H9 (cell line): ENCODE data around the gene AMMECR1. TPM values are rescaled to one million over a fixed set of nuclear protein-coding genes. Genes with fewer than 3 reads are reported as not detected.

Source experiments
- DNase-seq: peaks from one replicate; pipeline ENCODE4 v3.0.0-alpha.2; 2017
- H2AFZ ChIP-seq: one replicate; pipeline ENCODE4 v1.6.1; 2013; ENCODE audit warnings: mild to moderate bottlenecking, low read length, control low read depth, moderate library complexity
- H2AK5ac ChIP-seq: 2 replicates; pipeline ENCODE4 v1.6.1; 2013; ENCODE audit warnings: low read length, control low read depth, mixed read lengths; ENCODE audit not compliant: insufficient read length
- H2BK120ac ChIP-seq: one replicate; pipeline ENCODE4 v1.6.1; 2013; ENCODE audit warnings: low read depth, mild to moderate bottlenecking, low read length, control low read depth, inconsistent platforms; ENCODE audit not compliant: poor library complexity, severe bottlenecking
- H2BK12ac ChIP-seq: 2 replicates; pipeline ENCODE4 v1.6.1; 2013; ENCODE audit warnings: low read length, control low read depth, mixed read lengths, low read depth; ENCODE audit not compliant: insufficient read length
- H2BK15ac ChIP-seq: 2 replicates; pipeline ENCODE4 v1.6.1; 2013; ENCODE audit warnings: low read depth, low read length, control low read depth
- H2BK20ac ChIP-seq: one replicate; pipeline ENCODE4 v1.6.1; 2013; ENCODE audit warnings: low read depth, mild to moderate bottlenecking, low read length, control low read depth, inconsistent platforms; ENCODE audit not compliant: poor library complexity, severe bottlenecking
- H2BK5ac ChIP-seq: 2 replicates; pipeline ENCODE4 v1.6.1; 2013; ENCODE audit warnings: low read length, control low read depth, mixed read lengths; ENCODE audit not compliant: insufficient read length
- H3K14ac ChIP-seq: 2 replicates; pipeline ENCODE4 v1.6.1; 2013; ENCODE audit warnings: low read length, control low read depth; ENCODE audit not compliant: insufficient read depth
- H3K18ac ChIP-seq: 2 replicates; pipeline ENCODE4 v1.6.1; 2013; ENCODE audit warnings: low read depth, mild to moderate bottlenecking, mixed read lengths, low read length, control low read depth; ENCODE audit not compliant: insufficient read length
- H3K23ac ChIP-seq: 2 replicates; pipeline ENCODE4 v1.6.1; 2013; ENCODE audit warnings: low read length, control low read depth, mixed read lengths, low read depth; ENCODE audit not compliant: insufficient read length
- H3K23me2 ChIP-seq: 2 replicates; pipeline ENCODE4 v1.6.1; 2013; ENCODE audit warnings: low read depth, mild to moderate bottlenecking, mixed read lengths, low read length, control low read depth; ENCODE audit not compliant: insufficient read length, poor library complexity, severe bottlenecking
- H3K27ac ChIP-seq: 2 replicates; pipeline ENCODE4 v1.5.1; 2013; ENCODE audit warnings: low read length, control low read depth, mixed read lengths, low read depth; ENCODE audit not compliant: insufficient read length
- H3K27me3 ChIP-seq: 2 replicates; pipeline ENCODE4 v1.6.1; 2013; ENCODE audit warnings: low read length, control low read depth, inconsistent platforms; ENCODE audit not compliant: insufficient read depth
- H3K4ac ChIP-seq: 2 replicates; pipeline ENCODE4 v1.6.1; 2013; ENCODE audit warnings: low read depth, mild to moderate bottlenecking, control low read depth, inconsistent platforms, low read length, moderate library complexity
- H3K4me1 ChIP-seq: 2 replicates; pipeline ENCODE4 v1.6.1; 2013; ENCODE audit warnings: low read length, control low read depth, inconsistent platforms; ENCODE audit not compliant: insufficient read depth
- H3K4me2 ChIP-seq: 2 replicates; pipeline ENCODE4 v1.6.1; 2013; ENCODE audit warnings: low read length, control low read depth, mixed read lengths; ENCODE audit not compliant: insufficient read length, insufficient read depth
- H3K56ac ChIP-seq: 2 replicates; pipeline ENCODE4 v1.6.1; 2013; ENCODE audit warnings: low read depth, mild to moderate bottlenecking, mixed read lengths, low read length, control low read depth; ENCODE audit not compliant: insufficient read length
- H3K79me1 ChIP-seq: 2 replicates; pipeline ENCODE4 v1.6.1; 2013; ENCODE audit warnings: low read depth, mild to moderate bottlenecking, moderate library complexity, low read length, control low read depth, inconsistent platforms; ENCODE audit not compliant: insufficient read depth, poor library complexity, severe bottlenecking
- H3K79me2 ChIP-seq: 2 replicates; pipeline ENCODE4 v1.6.1; 2013; ENCODE audit warnings: low read length, control low read depth, inconsistent platforms; ENCODE audit not compliant: insufficient read depth
- H3K9ac ChIP-seq: 2 replicates; pipeline ENCODE4 v1.6.1; 2013; ENCODE audit warnings: low read length, control low read depth, mixed read lengths; ENCODE audit not compliant: insufficient read length; ENCODE audit errors: extremely low read depth
- H3K9me3 ChIP-seq: one replicate; pipeline ENCODE4 v1.6.1; 2013; ENCODE audit warnings: low read depth, low read length, inconsistent platforms; ENCODE audit not compliant: control insufficient read depth
- H3T11ph ChIP-seq: one replicate; pipeline ENCODE4 v1.6.1; 2013; ENCODE audit warnings: mild to moderate bottlenecking, low read length, control low read depth, inconsistent platforms
- H4K20me1 ChIP-seq: one replicate; pipeline ENCODE4 v1.6.1; 2013; ENCODE audit not compliant: control insufficient read depth, insufficient read length, insufficient read depth
- H4K5ac ChIP-seq: 2 replicates; pipeline ENCODE4 v1.6.1; 2013; ENCODE audit warnings: low read depth, mild to moderate bottlenecking, mixed read lengths, low read length, control low read depth; ENCODE audit not compliant: insufficient read length
- H4K8ac ChIP-seq: replicated peaks from 2 replicates; pipeline ENCODE4 v1.6.1; 2013; ENCODE audit warnings: low read length, control low read depth, mixed read lengths, low read depth; ENCODE audit not compliant: insufficient read length
- H4K91ac ChIP-seq: 2 replicates; pipeline ENCODE4 v1.6.1; 2013; ENCODE audit warnings: low read depth, mild to moderate bottlenecking, moderate library complexity, mixed read lengths, low read length, control low read depth; ENCODE audit not compliant: insufficient read length
- H3K27ac Mint-ChIP-seq, 3 experiments: 2 replicates in 2 of 3; 3 replicates in 1 of 3; pipeline ENCODE4 v1.8.0; 2020 to 2021; ENCODE audit warnings: mixed read lengths in 3 of 3, mild to moderate bottlenecking in 1 of 3, moderate library complexity in 1 of 3
- H3K27me3 Mint-ChIP-seq: 2 replicates; pipeline ENCODE4 v1.8.0; 2021; ENCODE audit warnings: low read depth, mild to moderate bottlenecking, moderate library complexity, mixed read lengths
- H3K36me3 Mint-ChIP-seq, 3 experiments: 2 replicates in 2 of 3; 3 replicates in 1 of 3; pipeline ENCODE4 v1.8.0; 2020 to 2021; ENCODE audit warnings: low read depth in 3 of 3, mixed read lengths in 3 of 3; ENCODE audit not compliant: insufficient read depth in 1 of 3
- H3K4me1 Mint-ChIP-seq, 2 experiments: 2 replicates each; pipeline ENCODE4 v1.8.0; 2020; ENCODE audit warnings: mixed read lengths in 2 of 2
- H3K4me3 Mint-ChIP-seq, 2 experiments: 2 replicates in 1 of 2; 3 replicates in 1 of 2; pipeline ENCODE4 v1.8.0; 2020 to 2021; ENCODE audit warnings: mild to moderate bottlenecking in 2 of 2, mixed read lengths in 2 of 2, moderate library complexity in 1 of 2
- H3K9me3 Mint-ChIP-seq, 2 experiments: 2 replicates in 1 of 2; 3 replicates in 1 of 2; pipeline ENCODE4 v1.8.0; 2020; ENCODE audit warnings: mild to moderate bottlenecking in 2 of 2, mixed read lengths in 2 of 2, moderate library complexity in 1 of 2
- CTCF ChIP-seq: fragments of 200-600 bp; sonication (generic); conservative IDR thresholded peaks from 3 replicates; pipeline ENCODE4 v1.8.0; 2021; ENCODE audit warnings: antibody characterized with exemption, mild to moderate bottlenecking
- WGBS: extraction: QIAGEN DNeasy Blood & Tissue Kit; methylation state at CpG from one replicate; pipeline ENCODE4 v1.1.7; 2013; ENCODE audit warnings: missing lambda C conversion rate, low lambda C conversion rate, mixed read lengths; ENCODE audit not compliant: insufficient read length; ENCODE audit errors: extremely low coverage; 5-methylcytosine and 5-hydroxymethylcytosine counted together
- total RNA-seq: library from RNA; stranded (reverse); gene quantifications from 2 replicates; pipeline ENCODE4 v1.2.1, GENCODE V29; 2021

The AMMECR1 gene
- total RNA-seq, 1 experiment from 2014 or later: 28.5 TPM

DNA sequence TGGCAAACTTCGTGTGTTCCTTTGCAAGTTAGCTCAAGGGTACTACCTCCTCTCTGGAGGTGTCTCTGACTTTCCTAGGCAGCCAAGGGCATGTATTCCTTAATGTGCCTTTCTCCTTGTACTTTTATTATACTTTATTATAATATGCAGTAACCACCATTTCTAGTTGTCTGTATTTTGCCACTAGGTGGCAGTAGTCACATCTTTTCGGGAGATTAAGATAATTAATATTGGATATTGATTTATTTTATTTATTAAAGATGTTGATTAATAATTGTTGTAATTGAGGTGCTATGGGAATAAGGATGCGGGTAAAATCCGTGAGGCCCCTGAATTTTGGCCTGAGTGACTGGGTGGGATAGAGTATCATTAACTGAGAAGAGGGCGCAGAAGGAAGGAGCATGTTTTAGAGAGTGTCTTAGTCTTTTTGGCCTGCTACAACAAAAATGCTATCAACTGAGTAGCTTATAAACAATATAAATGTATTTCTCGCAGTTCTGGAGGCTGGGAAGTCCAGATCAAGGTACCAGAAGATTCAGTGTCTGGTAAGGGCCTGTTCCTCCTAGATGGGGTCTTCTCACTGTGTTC lies 161.6 kb downstream of the AMMECR1 start:
- Histone ChIP-seq H4K8ac (no peak overlapping the region), H2BK5ac (no peak overlapping the region), H3K4me2 (no peak overlapping the region), H2BK120ac (no peak overlapping the region), H2BK15ac (no peak overlapping the region), H2AK5ac (no peak overlapping the region), H2BK20ac (no peak overlapping the region), H3K14ac (no peak overlapping the region), H4K91ac (no peak overlapping the region), H4K20me1 (no peaks in the 10 kb centered on the region), H3K18ac (no peak overlapping the region), H3K9me3 (no peaks in the 10 kb centered on the region), H2AFZ (no peak overlapping the region), H3K27ac (no peak overlapping the region), H3K79me1 (no peaks in the 10 kb centered on the region), H3K4me1 (peaks cover 2% of the 10 kb centered on the region; the same call in 1 of the 2 replicates), H3K9ac (no peak overlapping the region), H4K5ac (no peak overlapping the region), H3T11ph (no peak overlapping the region), H3K23ac (no peak overlapping the region), H3K4ac (no peak overlapping the region), H2BK12ac (no peak overlapping the region), H3K23me2 (no peaks in the 10 kb centered on the region), H3K56ac (no peak overlapping the region), H3K79me2 (no peaks in the 10 kb centered on the region), H3K27me3 (no peaks in the 10 kb centered on the region)
- H3K4me1 Mint-ChIP-seq: no peaks in the 10 kb centered on the region
- H3K9me3 Mint-ChIP-seq: no peaks in the 10 kb centered on the region
- no peaks in the 10 kb centered on the region for H3K27me3 Mint-ChIP-seq
- WGBS: 100% methylated on average over 2 of the region's 6 CpGs
- no peak for DNase-seq
- H3K27ac Mint-ChIP-seq: no peak overlapping the region
- TF ChIP-seq CTCF: peak; percentile 78
- no peaks in the 10 kb centered on the region for H3K36me3 Mint-ChIP-seq
- no peak overlapping the region for H3K4me3 Mint-ChIP-seq
